GM23338 (cell line): ENCODE measurements around the gene ANTKMT. TPM values are rescaled to one million over a fixed set of nuclear protein-coding genes. Genes with fewer than 3 reads are reported as not detected.

ENCODE experiments used
- ATAC-seq: fragments of 200-7000 bp; cut with Tn5 transposase; 3 replicates; pipeline ENCODE4 v1.9.1; 2020
- DNase-seq: peaks from one replicate; pipeline ENCODE4 v3.0.0-alpha.2; 2015; ENCODE audit warnings: low spot score
- H2AFZ ChIP-seq: fragments of 200-600 bp; sonication (generic); 2 replicates; pipeline ENCODE4 v1.8.0; 2016; ENCODE audit warnings: antibody characterized with exemption, mild to moderate bottlenecking, moderate library complexity
- H3F3A ChIP-seq: fragments of 200-600 bp; sonication (generic); replicated peaks from 2 replicates; pipeline ENCODE4 v1.8.0; 2017; ENCODE audit warnings: antibody characterized with exemption, mixed run types, low read depth
- H3K27ac ChIP-seq: fragments of 200-600 bp; sonication (generic); 2 replicates; pipeline ENCODE4 v1.6.1; 2016; ENCODE audit warnings: low read depth
- H3K27me3 ChIP-seq: fragments of 200-600 bp; sonication (generic); 2 replicates; pipeline ENCODE4 v1.8.0; 2016; ENCODE audit warnings: mild to moderate bottlenecking, mixed run types, moderate library complexity; ENCODE audit not compliant: insufficient read depth
- H3K36me3 ChIP-seq: fragments of 200-600 bp; sonication (generic); 2 replicates; pipeline ENCODE4 v1.8.0; 2016; ENCODE audit warnings: mild to moderate bottlenecking; ENCODE audit not compliant: insufficient read depth
- H3K4me1 ChIP-seq: fragments of 200-600 bp; sonication (generic); 2 replicates; pipeline ENCODE4 v1.8.0; 2016; ENCODE audit warnings: mild to moderate bottlenecking, moderate library complexity; ENCODE audit not compliant: insufficient read depth
- H3K4me2 ChIP-seq: fragments of 200-600 bp; sonication (generic); 2 replicates; pipeline ENCODE4 v1.7.1; 2017; ENCODE audit warnings: mixed run types
- H3K4me3 ChIP-seq: fragments of 200-600 bp; sonication (generic); 2 replicates; pipeline ENCODE4 v1.6.1; 2016; ENCODE audit warnings: mixed run types
- H3K79me2 ChIP-seq: fragments of 200-600 bp; sonication (generic); replicated peaks from 2 replicates; pipeline ENCODE4 v1.8.0; 2017; ENCODE audit warnings: mild to moderate bottlenecking; ENCODE audit not compliant: insufficient read depth
- H3K9me2 ChIP-seq: fragments of 200-600 bp; sonication (generic); 2 replicates; pipeline ENCODE4 v1.8.0; 2017; ENCODE audit not compliant: insufficient read depth
- H4K20me1 ChIP-seq: fragments of 200-600 bp; sonication (generic); replicated peaks from 2 replicates; pipeline ENCODE4 v1.8.0; 2017; ENCODE audit warnings: mild to moderate bottlenecking; ENCODE audit not compliant: insufficient read depth
- H3K27ac Mint-ChIP-seq: 2 replicates; pipeline ENCODE4 v1.8.0; 2020; ENCODE audit warnings: inconsistent platforms, mild to moderate bottlenecking, moderate library complexity, mixed read lengths
- H3K27me3 Mint-ChIP-seq: 3 replicates; pipeline ENCODE4 v1.8.0; 2022; ENCODE audit warnings: low read depth, mild to moderate bottlenecking, moderate library complexity, mixed read lengths, inconsistent platforms; ENCODE audit not compliant: insufficient read depth, poor library complexity
- H3K36me3 Mint-ChIP-seq: 3 replicates; pipeline ENCODE4 v1.8.0; 2021; ENCODE audit warnings: low read depth, mild to moderate bottlenecking, inconsistent platforms, moderate library complexity, mixed read lengths
- H3K4me1 Mint-ChIP-seq: 3 replicates; pipeline ENCODE4 v1.8.0; 2020; ENCODE audit warnings: mild to moderate bottlenecking, inconsistent platforms, mixed read lengths
- H3K4me3 Mint-ChIP-seq: 3 replicates; pipeline ENCODE4 v1.8.0; 2021; ENCODE audit warnings: moderate library complexity, mild to moderate bottlenecking, inconsistent platforms, mixed read lengths
- H3K9me3 Mint-ChIP-seq: 3 replicates; pipeline ENCODE4 v1.8.0; 2020; ENCODE audit warnings: moderate library complexity, mild to moderate bottlenecking, inconsistent platforms, mixed read lengths
- CREB1 ChIP-seq: fragments of 250-450 bp; sonication (Bioruptor Pico); IDR thresholded peaks from 2 replicates; pipeline ENCODE4 v1.5.0; 2020; ENCODE audit warnings: low read depth, mild to moderate bottlenecking, moderate library complexity
- EZH2 ChIP-seq: fragments of 200-600 bp; sonication (generic); IDR thresholded peaks from one replicate; pipeline ENCODE4 v1.8.0; 2017; ENCODE audit warnings: antibody characterized with exemption, mild to moderate bottlenecking, low read depth; ENCODE audit not compliant: unreplicated experiment
- EZH2phosphoT487 ChIP-seq: fragments of 200-600 bp; sonication (generic); IDR thresholded peaks from one replicate; pipeline ENCODE4 v1.8.1; 2018; ENCODE audit warnings: antibody characterized with exemption; ENCODE audit not compliant: unreplicated experiment
- JUNB ChIP-seq: IDR thresholded peaks from one replicate; pipeline ENCODE4 v1.6.1; 2016; ENCODE audit warnings: antibody characterized with exemption; ENCODE audit not compliant: unreplicated experiment
- NANOG ChIP-seq: IDR thresholded peaks from 2 replicates; pipeline ENCODE4 v1.6.1; 2016; ENCODE audit warnings: antibody characterized with exemption, borderline replicate concordance
- POLR2AphosphoS5 ChIP-seq: IDR thresholded peaks from 2 replicates; pipeline ENCODE4 v1.6.1; 2016; ENCODE audit warnings: antibody characterized with exemption, low read depth
- ZNF331 ChIP-seq: fragments of 250-450 bp; sonication (Bioruptor Pico); IDR thresholded peaks from 2 replicates; pipeline ENCODE4 v1.5.0; 2020; ENCODE audit warnings: low read depth, mild to moderate bottlenecking, moderate library complexity
- polyA plus RNA-seq: library from polyadenylated mRNA; unstranded; fragments of >200 nt; fragmentation: Nextera tagmentation; extraction: Ambion mirVana; gene quantifications from 2 replicates; pipeline ENCODE4 v1.2.1, GENCODE V29; 2016
- total RNA-seq: library from RNA; depleted of rRNA; stranded (reverse); fragments of >200 nt; shearing (Covaris generic); gene quantifications from 2 replicates; pipeline ENCODE4 v1.2.3, GENCODE V29; 2014
- TF ChIP-seq, protein P1 (sequence below), 2 experiments: fragments of 200-600 bp in 1 of 2; sonication (generic) in 1 of 2; conservative IDR thresholded peaks; 2 replicates each; pipeline versions ENCODE4 v1.5.1 to v1.6.1; 2016 to 2017; ENCODE audit warnings: antibody characterized with exemption in 2 of 2, low read depth in 2 of 2, mild to moderate bottlenecking in 2 of 2, moderate library complexity in 1 of 2
- TF ChIP-seq, protein P2 (sequence below): fragments of 250-450 bp; sonication (Bioruptor Pico); IDR thresholded peaks from 2 replicates; pipeline ENCODE4 v1.5.0; 2020; ENCODE audit warnings: mild to moderate bottlenecking, moderate library complexity

The ANTKMT gene
- total and polyA plus RNA-seq, 2 experiments from 2014 or later, result 23.8 to 37.2 TPM

DNA sequence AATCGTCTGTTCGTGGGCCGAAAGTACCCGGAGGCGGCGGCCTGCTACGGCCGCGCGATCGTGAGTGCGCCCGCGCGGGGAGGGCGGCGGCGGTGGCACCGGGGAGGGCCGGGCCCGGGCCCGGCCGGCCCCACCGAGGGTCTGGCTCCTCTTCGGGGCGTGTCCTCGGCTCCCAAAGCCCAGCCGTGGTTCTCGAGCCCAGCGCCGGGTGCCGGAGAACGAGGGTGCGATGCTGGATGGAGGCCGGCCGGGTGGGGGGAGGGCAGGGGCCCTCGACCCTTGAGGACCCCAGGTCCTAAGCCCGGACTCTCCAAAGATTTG, 40.4 kb upstream of the ANTKMT start:
- no peak for DNase-seq
- H3K36me3 Mint-ChIP-seq, result peaks cover 24% of the 10 kb centered on the region

More for the DNA sequence above, 40.4 kb upstream of the ANTKMT start:
- Histone ChIP-seq H3F3A (peaks cover 27% of the 10 kb centered on the region), H3K4me2 (peak overlapping the region; percentile 86), H3K36me3 (no peaks in the 10 kb centered on the region; the same call in 1 of the 2 replicates), H3K4me1 (peaks cover 16% of the 10 kb centered on the region; the same call in 1 of the 2 replicates), H3K27ac (no peak overlapping the region), H3K79me2 (peaks cover 9% of the 10 kb centered on the region; the same call in 1 of the 2 replicates), H4K20me1 (peaks cover 14% of the 10 kb centered on the region; the same call in 1 of the 2 replicates), H3K9me2 (no peaks in the 10 kb centered on the region), H3K27me3 (no peaks in the 10 kb centered on the region), H3K4me3 (peak overlapping the region; percentile 71), H2AFZ (no peak overlapping the region)
- H3K4me1 Mint-ChIP-seq, result peaks cover 26% of the 10 kb centered on the region
- H3K27me3 Mint-ChIP-seq, result peaks cover 23% of the 10 kb centered on the region
- H3K4me3 Mint-ChIP-seq, result peak overlapping the region; percentile 84
- ATAC-seq, result no peak
- TF ChIP-seq, protein P1, sequence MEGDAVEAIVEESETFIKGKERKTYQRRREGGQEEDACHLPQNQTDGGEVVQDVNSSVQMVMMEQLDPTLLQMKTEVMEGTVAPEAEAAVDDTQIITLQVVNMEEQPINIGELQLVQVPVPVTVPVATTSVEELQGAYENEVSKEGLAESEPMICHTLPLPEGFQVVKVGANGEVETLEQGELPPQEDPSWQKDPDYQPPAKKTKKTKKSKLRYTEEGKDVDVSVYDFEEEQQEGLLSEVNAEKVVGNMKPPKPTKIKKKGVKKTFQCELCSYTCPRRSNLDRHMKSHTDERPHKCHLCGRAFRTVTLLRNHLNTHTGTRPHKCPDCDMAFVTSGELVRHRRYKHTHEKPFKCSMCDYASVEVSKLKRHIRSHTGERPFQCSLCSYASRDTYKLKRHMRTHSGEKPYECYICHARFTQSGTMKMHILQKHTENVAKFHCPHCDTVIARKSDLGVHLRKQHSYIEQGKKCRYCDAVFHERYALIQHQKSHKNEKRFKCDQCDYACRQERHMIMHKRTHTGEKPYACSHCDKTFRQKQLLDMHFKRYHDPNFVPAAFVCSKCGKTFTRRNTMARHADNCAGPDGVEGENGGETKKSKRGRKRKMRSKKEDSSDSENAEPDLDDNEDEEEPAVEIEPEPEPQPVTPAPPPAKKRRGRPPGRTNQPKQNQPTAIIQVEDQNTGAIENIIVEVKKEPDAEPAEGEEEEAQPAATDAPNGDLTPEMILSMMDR (conservative IDR thresholded peaks at IDR 0.05; ENCODE audit: low read depth in 2 of 2), result no peak
- TF ChIP-seq EZH2 (no peak), NANOG (no peak), EZH2phosphoT487 (no peak), JUNB (no peak), ZNF331 (CRISPR knock-in tag) (no peak), CREB1 (CRISPR knock-in tag) (no peak), POLR2AphosphoS5 (no peak)
- TF ChIP-seq, protein P2, sequence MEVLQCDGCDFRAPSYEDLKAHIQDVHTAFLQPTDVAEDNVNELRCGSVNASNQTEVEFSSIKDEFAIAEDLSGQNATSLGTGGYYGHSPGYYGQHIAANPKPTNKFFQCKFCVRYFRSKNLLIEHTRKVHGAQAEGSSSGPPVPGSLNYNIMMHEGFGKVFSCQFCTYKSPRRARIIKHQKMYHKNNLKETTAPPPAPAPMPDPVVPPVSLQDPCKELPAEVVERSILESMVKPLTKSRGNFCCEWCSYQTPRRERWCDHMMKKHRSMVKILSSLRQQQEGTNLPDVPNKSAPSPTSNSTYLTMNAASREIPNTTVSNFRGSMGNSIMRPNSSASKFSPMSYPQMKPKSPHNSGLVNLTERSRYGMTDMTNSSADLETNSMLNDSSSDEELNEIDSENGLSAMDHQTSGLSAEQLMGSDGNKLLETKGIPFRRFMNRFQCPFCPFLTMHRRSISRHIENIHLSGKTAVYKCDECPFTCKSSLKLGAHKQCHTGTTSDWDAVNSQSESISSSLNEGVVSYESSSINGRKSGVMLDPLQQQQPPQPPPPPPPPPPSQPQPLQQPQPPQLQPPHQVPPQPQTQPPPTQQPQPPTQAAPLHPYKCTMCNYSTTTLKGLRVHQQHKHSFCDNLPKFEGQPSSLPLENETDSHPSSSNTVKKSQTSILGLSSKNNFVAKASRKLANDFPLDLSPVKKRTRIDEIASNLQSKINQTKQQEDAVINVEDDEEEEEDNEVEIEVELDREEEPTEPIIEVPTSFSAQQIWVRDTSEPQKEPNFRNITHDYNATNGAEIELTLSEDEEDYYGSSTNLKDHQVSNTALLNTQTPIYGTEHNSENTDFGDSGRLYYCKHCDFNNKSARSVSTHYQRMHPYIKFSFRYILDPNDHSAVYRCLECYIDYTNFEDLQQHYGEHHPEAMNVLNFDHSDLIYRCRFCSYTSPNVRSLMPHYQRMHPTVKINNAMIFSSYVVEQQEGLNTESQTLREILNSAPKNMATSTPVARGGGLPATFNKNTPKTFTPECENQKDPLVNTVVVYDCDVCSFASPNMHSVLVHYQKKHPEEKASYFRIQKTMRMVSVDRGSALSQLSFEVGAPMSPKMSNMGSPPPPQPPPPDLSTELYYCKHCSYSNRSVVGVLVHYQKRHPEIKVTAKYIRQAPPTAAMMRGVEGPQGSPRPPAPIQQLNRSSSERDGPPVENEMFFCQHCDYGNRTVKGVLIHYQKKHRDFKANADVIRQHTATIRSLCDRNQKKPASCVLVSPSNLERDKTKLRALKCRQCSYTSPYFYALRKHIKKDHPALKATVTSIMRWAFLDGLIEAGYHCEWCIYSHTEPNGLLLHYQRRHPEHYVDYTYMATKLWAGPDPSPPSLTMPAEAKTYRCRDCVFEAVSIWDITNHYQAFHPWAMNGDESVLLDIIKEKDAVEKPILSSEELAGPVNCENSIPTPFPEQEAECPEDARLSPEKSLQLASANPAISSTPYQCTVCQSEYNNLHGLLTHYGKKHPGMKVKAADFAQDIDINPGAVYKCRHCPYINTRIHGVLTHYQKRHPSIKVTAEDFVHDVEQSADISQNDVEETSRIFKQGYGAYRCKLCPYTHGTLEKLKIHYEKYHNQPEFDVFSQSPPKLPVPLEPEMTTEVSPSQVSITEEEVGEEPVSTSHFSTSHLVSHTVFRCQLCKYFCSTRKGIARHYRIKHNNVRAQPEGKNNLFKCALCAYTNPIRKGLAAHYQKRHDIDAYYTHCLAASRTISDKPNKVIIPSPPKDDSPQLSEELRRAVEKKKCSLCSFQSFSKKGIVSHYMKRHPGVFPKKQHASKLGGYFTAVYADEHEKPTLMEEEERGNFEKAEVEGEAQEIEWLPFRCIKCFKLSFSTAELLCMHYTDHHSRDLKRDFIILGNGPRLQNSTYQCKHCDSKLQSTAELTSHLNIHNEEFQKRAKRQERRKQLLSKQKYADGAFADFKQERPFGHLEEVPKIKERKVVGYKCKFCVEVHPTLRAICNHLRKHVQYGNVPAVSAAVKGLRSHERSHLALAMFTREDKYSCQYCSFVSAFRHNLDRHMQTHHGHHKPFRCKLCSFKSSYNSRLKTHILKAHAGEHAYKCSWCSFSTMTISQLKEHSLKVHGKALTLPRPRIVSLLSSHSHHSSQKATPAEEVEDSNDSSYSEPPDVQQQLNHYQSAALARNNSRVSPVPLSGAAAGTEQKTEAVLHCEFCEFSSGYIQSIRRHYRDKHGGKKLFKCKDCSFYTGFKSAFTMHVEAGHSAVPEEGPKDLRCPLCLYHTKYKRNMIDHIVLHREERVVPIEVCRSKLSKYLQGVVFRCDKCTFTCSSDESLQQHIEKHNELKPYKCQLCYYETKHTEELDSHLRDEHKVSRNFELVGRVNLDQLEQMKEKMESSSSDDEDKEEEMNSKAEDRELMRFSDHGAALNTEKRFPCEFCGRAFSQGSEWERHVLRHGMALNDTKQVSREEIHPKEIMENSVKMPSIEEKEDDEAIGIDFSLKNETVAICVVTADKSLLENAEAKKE, result no peak
- no peaks in the 10 kb centered on the region; the same call in 1 of the 3 replicates for H3K9me3 Mint-ChIP-seq
- no peak overlapping the region; the same call in 1 of the 2 replicates for H3K27ac Mint-ChIP-seq
